CD14-positive monocyte (primary cell): ENCODE measurements around the gene PSMD14. TPM values are rescaled to one million over a fixed set of nuclear protein-coding genes. Genes with fewer than 3 reads are reported as not detected.

Experiments used
- DNase-seq, 3 donors: peaks; one replicate each; pipeline ENCODE4 v3.0.0-alpha.2; 2011 to 2022
- H2AFZ ChIP-seq: 2 replicates; pipeline ENCODE4 v1.6.0; 2012; ENCODE audit warnings: mild to moderate bottlenecking, low read depth, low read length, inconsistent platforms; ENCODE audit not compliant: insufficient read depth, poor library complexity, severe bottlenecking
- H3K27ac ChIP-seq, 2 donors: 1 replicate in 1 of 2; 2 replicates in 1 of 2; pipeline ENCODE4 v1.5.1; 2012 to 2013; ENCODE audit warnings: low read length in 2 of 2, control low read depth in 1 of 2, inconsistent platforms in 1 of 2, low read depth in 1 of 2, mild to moderate bottlenecking in 1 of 2
- H3K27me3 ChIP-seq, 2 donors: one replicate each; pipeline versions ENCODE4 v1.6.0 to v1.6.1; 2011 to 2013; ENCODE audit warnings: low read length in 2 of 2; ENCODE audit not compliant: control insufficient read depth in 2 of 2, insufficient read depth in 2 of 2
- H3K36me3 ChIP-seq, 2 donors: replicated peaks in 1 of 2; 1 replicate in 1 of 2; 2 replicates in 1 of 2; pipeline versions ENCODE4 v1.5.1 to v1.6.1; 2012 to 2013; ENCODE audit warnings: low read length in 2 of 2, control low read depth in 1 of 2, inconsistent platforms in 1 of 2, mild to moderate bottlenecking in 1 of 2; ENCODE audit not compliant: insufficient read depth in 2 of 2, control insufficient read depth in 1 of 2
- H3K4me1 ChIP-seq, 2 donors: 1 replicate in 1 of 2; 2 replicates in 1 of 2; pipeline versions ENCODE4 v1.5.1 to v1.6.1; 2012 to 2013; ENCODE audit warnings: low read length in 2 of 2, control low read depth in 1 of 2, inconsistent platforms in 1 of 2, mild to moderate bottlenecking in 1 of 2, moderate library complexity in 1 of 2; ENCODE audit not compliant: insufficient read depth in 2 of 2, control insufficient read depth in 1 of 2
- H3K4me2 ChIP-seq: replicated peaks from 2 replicates; pipeline ENCODE3; 2012; ENCODE audit warnings: low read length, moderate library complexity, mild to moderate bottlenecking; ENCODE audit not compliant: poor library complexity, severe bottlenecking; ENCODE audit errors: extremely low read depth
- H3K4me3 ChIP-seq, 3 experiments: fragments of 200-600 bp in 1 of 3; sonication (generic) in 1 of 3; replicated peaks in 1 of 3; 1 replicate in 2 of 3; 2 replicates in 1 of 3; pipeline ENCODE4 v1.5.1; 2011 to 2013; ENCODE audit warnings: low read length in 3 of 3, mild to moderate bottlenecking in 3 of 3, control low read depth in 2 of 3, low read depth in 2 of 3, inconsistent platforms in 1 of 3, moderate library complexity in 1 of 3
- H3K79me2 ChIP-seq: 2 replicates; pipeline ENCODE4 v1.6.0; 2012; ENCODE audit warnings: mild to moderate bottlenecking, control low read depth, inconsistent platforms, low read length, moderate library complexity; ENCODE audit not compliant: insufficient read depth
- H3K9ac ChIP-seq: 2 replicates; pipeline ENCODE4 v1.6.0; 2017; ENCODE audit warnings: low read length, mild to moderate bottlenecking; ENCODE audit not compliant: insufficient read depth, poor library complexity, severe bottlenecking
- H3K9me3 ChIP-seq, 2 donors: replicated peaks in 1 of 2; 1 replicate in 1 of 2; 2 replicates in 1 of 2; pipeline versions ENCODE4 v1.5.1 to v1.6.1; 2012 to 2013; ENCODE audit warnings: low read length in 2 of 2, control low read depth in 1 of 2; ENCODE audit not compliant: control insufficient read depth in 1 of 2, insufficient read depth in 1 of 2
- H4K20me1 ChIP-seq: 2 replicates; pipeline ENCODE4 v1.6.0; 2012; ENCODE audit warnings: mild to moderate bottlenecking, low read length, control low read depth, moderate library complexity; ENCODE audit not compliant: insufficient read depth
- H3K27ac Mint-ChIP-seq, 7 donors: one replicate each; pipeline ENCODE4 v1.8.0; 2020; ENCODE audit warnings: mild to moderate bottlenecking in 7 of 7, mixed read lengths in 7 of 7, moderate library complexity in 6 of 7, inconsistent platforms in 2 of 7
- H3K27me3 Mint-ChIP-seq, 3 donors: one replicate each; pipeline ENCODE4 v1.8.0; 2021 to 2022; ENCODE audit warnings: low read depth in 3 of 3, mild to moderate bottlenecking in 3 of 3, mixed read lengths in 3 of 3, moderate library complexity in 3 of 3, inconsistent platforms in 1 of 3
- H3K36me3 Mint-ChIP-seq, 2 donors: one replicate each; pipeline ENCODE4 v1.8.0; 2020; ENCODE audit warnings: mixed read lengths in 2 of 2, inconsistent platforms in 1 of 2, mild to moderate bottlenecking in 1 of 2
- H3K4me1 Mint-ChIP-seq: one replicate; pipeline ENCODE4 v1.8.0; 2020; ENCODE audit warnings: mild to moderate bottlenecking, mixed read lengths
- H3K4me3 Mint-ChIP-seq, 2 donors: one replicate each; pipeline ENCODE4 v1.8.0; 2020; ENCODE audit warnings: mild to moderate bottlenecking in 2 of 2, mixed read lengths in 2 of 2, moderate library complexity in 1 of 2
- H3K9me3 Mint-ChIP-seq, 7 donors: one replicate each; pipeline ENCODE4 v1.8.0; 2020 to 2022; ENCODE audit warnings: mixed read lengths in 7 of 7, mild to moderate bottlenecking in 6 of 7, moderate library complexity in 6 of 7, inconsistent platforms in 2 of 7
- CTCF ChIP-seq: fragments of 200-600 bp; IDR thresholded peaks from one replicate; pipeline ENCODE4 v1.8.0; 2022; ENCODE audit warnings: antibody characterized with exemption, mild to moderate bottlenecking
- WGBS: methylation state at CpG from one replicate; pipeline ENCODE4 v1.1.5; 2013; ENCODE audit warnings: missing lambda C conversion rate; ENCODE audit not compliant: insufficient coverage; 5-methylcytosine and 5-hydroxymethylcytosine counted together
- intact Hi-C, 2 donors: fragments of 100-400 bp; cut with micrococcal nuclease; formaldehyde crosslinking; loops; one replicate each; pipeline versions ENCODE4 v1.15.0 to v1.15.1; 2023
- polyA plus RNA-seq, 3 donors: library from polyadenylated mRNA; depleted of rRNA in 1 of 3; unstranded in 2 of 3; stranded (reverse) in 1 of 3; fragments of 300-500 nt in 2 of 3; fragments of >200 nt in 1 of 3; fragmentation: Illumina TruSeq in 2 of 3; gene quantifications; 1 replicate in 2 of 3; 2 replicates in 1 of 3; pipeline ENCODE4 v1.2.3, GENCODE V29; 2012 to 2021

PSMD14 gene
- polyA plus RNA-seq, 3 donors: 8.7 to 37.8 (median 29.3) TPM

- DNase-seq: no peak
- Mint-ChIP-seq H3K9me3 (no peaks in the 10 kb centered on the region), H3K27ac (no peak overlapping the region), H3K4me3 (no peak overlapping the region), H3K36me3 (peaks cover 19 to 30% of the 10 kb centered on the region in 2 donors), H3K27me3 (no peaks in the 10 kb centered on the region), H3K4me1 (peaks cover 5% of the 10 kb centered on the region)
- no peaks in the 10 kb centered on the region for H3K4me1 ChIP-seq
- no peak overlapping the region for H3K9ac ChIP-seq
- H3K79me2 ChIP-seq: no peaks in the 10 kb centered on the region
- H4K20me1 ChIP-seq: no peaks in the 10 kb centered on the region
- no peak overlapping the region for H3K4me3 ChIP-seq
- H3K27ac ChIP-seq: no peak overlapping the region
- no peak for TF ChIP-seq CTCF
- intact Hi-C loops: no loop called here
- H2AFZ ChIP-seq: no peak overlapping the region
- peaks cover 7 to 34% of the 10 kb centered on the region in 2 donors for H3K36me3 ChIP-seq
- no peaks in the 10 kb centered on the region for H3K9me3 ChIP-seq
- no peak overlapping the region for H3K4me2 ChIP-seq
- no peaks in the 10 kb centered on the region for H3K27me3 ChIP-seq
Measured at GRCh38 chr2:161384864-161385263, 76.6 kb downstream of the PSMD14 start.

GRCh38 chr2:161386228-161386824, 78.1 kb downstream of the PSMD14 start:
- no peak overlapping the region for H2AFZ ChIP-seq
- H3K9ac ChIP-seq: no peak overlapping the region
- no peaks in the 10 kb centered on the region for H3K79me2 ChIP-seq
- Mint-ChIP-seq H3K4me3 (no peak overlapping the region), H3K27ac (no peak overlapping the region), H3K36me3 (peaks cover 26 to 34% of the 10 kb centered on the region in 2 donors), H3K27me3 (no peaks in the 10 kb centered on the region), H3K4me1 (peaks cover 5% of the 10 kb centered on the region), H3K9me3 (no peaks in the 10 kb centered on the region)
- intact Hi-C loops: no loop called here
- H3K36me3 ChIP-seq: peaks cover 7 to 38% of the 10 kb centered on the region in 2 donors
- no peaks in the 10 kb centered on the region for H3K4me1 ChIP-seq
- H3K9me3 ChIP-seq: no peaks in the 10 kb centered on the region
- H3K4me3 ChIP-seq: no peak overlapping the region
- WGBS: no CpG with 5 or more reads among the region's 2 CpGs
- H4K20me1 ChIP-seq: no peaks in the 10 kb centered on the region
- TF ChIP-seq CTCF: no peak
- no peaks in the 10 kb centered on the region for H3K27me3 ChIP-seq
- no peak overlapping the region for H3K27ac ChIP-seq
- DNase-seq: no peak
- no peak overlapping the region for H3K4me2 ChIP-seq
